Vagina (tissue), 2 donors: ENCODE measurements around the gene EDEM1.

Experiments
- POLR2A ChIP-seq, 2 donors: fragments of 450-650 bp; IDR thresholded peaks; one replicate each; pipeline ENCODE4 v1.6.1; 2017; ENCODE audit warnings: antibody characterized with exemption in 2 of 2, mild to moderate bottlenecking in 2 of 2, moderate library complexity in 2 of 2
- POLR2AphosphoS5 ChIP-seq, 2 donors: sonication (generic); formaldehyde crosslinking; IDR thresholded peaks; one replicate each; pipeline ENCODE4 v1.9.0; 2017; ENCODE audit warnings: antibody characterized with exemption in 2 of 2, mild to moderate bottlenecking in 2 of 2, low read depth in 1 of 2; ENCODE audit not compliant: insufficient read depth in 1 of 2
- TF ChIP-seq, protein P1 (sequence below), 3 experiments: fragments of 450-650 bp in 2 of 3; fragments of 200-600 bp in 1 of 3; sonication (generic) in 1 of 3; IDR thresholded peaks; one replicate each; pipeline ENCODE4 v1.5.1; 2017 to 2019; ENCODE audit warnings: antibody characterized with exemption in 3 of 3, mild to moderate bottlenecking in 2 of 3, moderate library complexity in 2 of 3

DNA sequence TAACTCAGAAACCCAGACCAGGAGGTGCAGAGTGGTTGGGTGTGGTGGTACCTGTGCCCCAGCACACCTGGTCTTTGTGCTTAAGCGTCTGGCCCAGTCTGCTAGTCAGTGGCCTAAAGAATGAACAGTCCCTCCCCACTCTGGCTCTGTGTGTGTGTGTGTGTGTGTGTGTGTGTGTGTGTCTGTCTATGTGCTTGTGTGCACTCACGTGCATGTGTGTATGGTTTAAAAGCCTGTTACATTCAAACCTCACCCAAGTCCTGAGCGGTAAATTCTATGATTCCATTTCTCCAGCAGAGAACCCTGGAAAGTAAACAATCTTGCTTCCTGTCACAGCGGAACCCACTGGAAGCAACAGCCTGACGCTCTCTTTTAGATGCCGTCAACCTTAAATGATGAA lies 34.2 kb downstream of the EDEM1 start:
- TF ChIP-seq, protein P1, sequence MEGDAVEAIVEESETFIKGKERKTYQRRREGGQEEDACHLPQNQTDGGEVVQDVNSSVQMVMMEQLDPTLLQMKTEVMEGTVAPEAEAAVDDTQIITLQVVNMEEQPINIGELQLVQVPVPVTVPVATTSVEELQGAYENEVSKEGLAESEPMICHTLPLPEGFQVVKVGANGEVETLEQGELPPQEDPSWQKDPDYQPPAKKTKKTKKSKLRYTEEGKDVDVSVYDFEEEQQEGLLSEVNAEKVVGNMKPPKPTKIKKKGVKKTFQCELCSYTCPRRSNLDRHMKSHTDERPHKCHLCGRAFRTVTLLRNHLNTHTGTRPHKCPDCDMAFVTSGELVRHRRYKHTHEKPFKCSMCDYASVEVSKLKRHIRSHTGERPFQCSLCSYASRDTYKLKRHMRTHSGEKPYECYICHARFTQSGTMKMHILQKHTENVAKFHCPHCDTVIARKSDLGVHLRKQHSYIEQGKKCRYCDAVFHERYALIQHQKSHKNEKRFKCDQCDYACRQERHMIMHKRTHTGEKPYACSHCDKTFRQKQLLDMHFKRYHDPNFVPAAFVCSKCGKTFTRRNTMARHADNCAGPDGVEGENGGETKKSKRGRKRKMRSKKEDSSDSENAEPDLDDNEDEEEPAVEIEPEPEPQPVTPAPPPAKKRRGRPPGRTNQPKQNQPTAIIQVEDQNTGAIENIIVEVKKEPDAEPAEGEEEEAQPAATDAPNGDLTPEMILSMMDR (IDR thresholded peaks at IDR 0.05), result no peak
- TF ChIP-seq POLR2A (IDR thresholded peaks at IDR 0.05) (no peak), POLR2AphosphoS5 (IDR thresholded peaks at IDR 0.05; ENCODE audit: insufficient read depth in 1 of 2, low read depth in 1 of 2) (no peak)
